Thoracic aorta (tissue), 2 donors: ENCODE results near the gene FOSL2. TPM values are rescaled to one million over a fixed set of nuclear protein-coding genes. Genes with fewer than 3 reads are reported as not detected.

Experiments used
- ATAC-seq: fragments of 150-250 bp; one replicate; pipeline ENCODE4 v1.8.0; 2017; ENCODE audit warnings: low read depth; ENCODE audit not compliant: insufficient number of reproducible peaks, low FRiP score
- DNase-seq: peaks from one replicate; pipeline ENCODE4 v3.0.0-alpha.2; 2020; ENCODE audit warnings: low spot score
- H3K27ac ChIP-seq, 2 donors: fragments of 200-600 bp; sonication (generic); 1 replicate in 1 of 2; 2 replicates in 1 of 2; pipeline ENCODE4 v1.5.1; 2016; ENCODE audit warnings: mild to moderate bottlenecking in 2 of 2, moderate library complexity in 2 of 2
- H3K27me3 ChIP-seq: fragments of 200-600 bp; sonication (generic); replicated peaks from 2 replicates; pipeline ENCODE4 v1.6.0; 2016; ENCODE audit warnings: mild to moderate bottlenecking; ENCODE audit not compliant: insufficient read depth
- H3K36me3 ChIP-seq: fragments of 200-600 bp; sonication (generic); one replicate; pipeline ENCODE4 v1.5.1; 2016
- H3K4me1 ChIP-seq, 2 donors: fragments of 200-600 bp; sonication (generic); 1 replicate in 1 of 2; 2 replicates in 1 of 2; pipeline versions ENCODE4 v1.5.1 to v1.6.0; 2016; ENCODE audit warnings: low read depth in 2 of 2, mild to moderate bottlenecking in 1 of 2; ENCODE audit not compliant: control insufficient read depth in 1 of 2
- H3K4me3 ChIP-seq: fragments of 200-600 bp; sonication (generic); 2 replicates; pipeline ENCODE4 v1.5.1; 2016; ENCODE audit warnings: mild to moderate bottlenecking
- H3K9me3 ChIP-seq: fragments of 200-600 bp; sonication (generic); 2 replicates; pipeline ENCODE4 v1.5.1; 2016
- CTCF ChIP-seq: fragments of 200-600 bp; sonication (generic); IDR thresholded peaks from one replicate; pipeline ENCODE4 v1.5.1; 2019; ENCODE audit warnings: antibody characterized with exemption
- total RNA-seq, 2 donors: library from RNA; depleted of rRNA; stranded (reverse); fragments of >200 nt; gene quantifications; one replicate each; pipeline versions ENCODE4 v1.1.0 to v1.2.3, GENCODE V29; 2016

The FOSL2 gene
- total RNA-seq, 2 donors from 2014 or later, result 188 to 311 TPM

- ATAC-seq (no peak), DNase-seq (no peak)
- Histone ChIP-seq H3K36me3 (peaks cover 72% of the 10 kb centered on the region), H3K27me3 (no peaks in the 10 kb centered on the region), H3K4me3 (no peak overlapping the region), H3K4me1 (peaks cover 56 to 82% of the 10 kb centered on the region in 2 donors), H3K9me3 (no peaks in the 10 kb centered on the region), H3K27ac (peak overlapping the region in 1 of 2 donors; percentile 4)
- no peak for TF ChIP-seq CTCF
These were observed 12.9 kb downstream of the FOSL2 start for GRCh38 chr2:28405537-28405936.

GRCh38 chr2:28406276-28407096 is 13.8 kb downstream of the FOSL2 start:
- no peak for TF ChIP-seq CTCF
- DNase-seq (no peak), ATAC-seq (no peak)
- H3K27me3 ChIP-seq, result no peaks in the 10 kb centered on the region
- peak overlapping the region; percentile 36 to 66 for H3K27ac ChIP-seq
- H3K4me1 ChIP-seq, result peaks cover 48 to 78% of the 10 kb centered on the region in 2 donors
- H3K4me3 ChIP-seq, result peak overlapping the region; percentile 15
- peaks cover 78% of the 10 kb centered on the region for H3K36me3 ChIP-seq
- no peaks in the 10 kb centered on the region for H3K9me3 ChIP-seq

- H3K4me1 ChIP-seq, result peaks cover 39 to 78% of the 10 kb centered on the region in 2 donors
- no peaks in the 10 kb centered on the region for H3K9me3 ChIP-seq
- no peak overlapping the region for H3K4me3 ChIP-seq
- ATAC-seq (no peak), DNase-seq (no peak)
- TF ChIP-seq CTCF, result no peak
- H3K36me3 ChIP-seq, result peaks cover 86% of the 10 kb centered on the region
- H3K27me3 ChIP-seq, result no peaks in the 10 kb centered on the region
- H3K27ac ChIP-seq, result peak overlapping the region; percentile 36 to 66
These were observed 14.7 kb downstream of the FOSL2 start for GRCh38 chr2:28407131-28407975.

GRCh38 chr2:28407976-28408690 is 15.5 kb downstream of the FOSL2 start:
- no peak for ATAC-seq
- no peak for DNase-seq
- Histone ChIP-seq H3K27ac (peak overlapping the region; percentile 35 to 36), H3K36me3 (peaks cover 94% of the 10 kb centered on the region), H3K9me3 (no peaks in the 10 kb centered on the region), H3K4me3 (no peak overlapping the region), H3K27me3 (no peaks in the 10 kb centered on the region), H3K4me1 (peaks cover 36 to 78% of the 10 kb centered on the region in 2 donors)
- no peak for TF ChIP-seq CTCF
